Right cardiac atrium (tissue), 5 donors: Measurements from ENCODE around the gene KRT2. TPM values are rescaled to one million over a fixed set of nuclear protein-coding genes. Genes with fewer than 3 reads are reported as not detected.
"Not testable (repeated sequence)": the region's sequence is repeated elsewhere in the genome, so short reads cannot be mapped to it uniquely, and the experiment has no call there.

Source experiments
- ATAC-seq, 2 donors: fragments of 200-7000 bp; cut with Tn5 transposase; one replicate each; pipeline versions ENCODE4 v1.8.0 to v1.9.1; 2020; ENCODE audit warnings: moderate library complexity in 2 of 2, mild to moderate bottlenecking in 1 of 2
- DNase-seq, 3 donors: peaks; one replicate each; pipeline ENCODE4 v3.0.0-alpha.2; 2020
- H3K27ac ChIP-seq: one replicate; pipeline ENCODE4 v1.5.1; 2013; ENCODE audit warnings: mild to moderate bottlenecking, low read length, control low read depth, moderate library complexity
- H3K27me3 ChIP-seq: one replicate; pipeline ENCODE4 v1.6.1; 2013; ENCODE audit not compliant: control insufficient read depth, insufficient read depth
- H3K4me1 ChIP-seq: one replicate; pipeline ENCODE4 v1.6.1; 2013; ENCODE audit warnings: low read length; ENCODE audit not compliant: control insufficient read depth, insufficient read depth
- H3K4me3 ChIP-seq: one replicate; pipeline ENCODE4 v1.5.1; 2013; ENCODE audit warnings: low read length, control low read depth
- H3K9me3 ChIP-seq: one replicate; pipeline ENCODE4 v1.6.1; 2013; ENCODE audit warnings: low read length; ENCODE audit not compliant: control insufficient read depth
- WGBS: extraction: QIAGEN DNeasy Blood & Tissue Kit; methylation state at CpG from one replicate; pipeline ENCODE4 v1.1.7; 2013; 5-methylcytosine and 5-hydroxymethylcytosine counted together
- intact Hi-C, 4 donors: fragments of 100-400 bp; cut with DNase I; formaldehyde crosslinking; loops; one replicate each; pipeline versions ENCODE4 v1.11.0 to v1.14.0; 2022 to 2023
- polyA plus RNA-seq: library from polyadenylated mRNA; stranded (reverse); fragments of 200-250 nt; gene quantifications from one replicate; pipeline ENCODE4 v1.2.3, GENCODE V29; 2013
- total RNA-seq, 4 donors: library from RNA; stranded (reverse); fragmentation: NEBNext Ultra II Directional; extraction: Animal tissue kit (Norgen Biotek cat#: 25700); gene quantifications; one replicate each; pipeline ENCODE4 v1.2.1, GENCODE V29; 2021
- donor health status: healthy with polysubstance abuse.
- donor health status: DM: no; HTN: yes; CAD: no.
- donor health status: DM: no; HTN: no; CAD: no.
- donor health status: DM: no; HTN: yes; CAD: no; lungs with severe emphysema.
- donor health status: DM: yes; HTN: yes; CAD: no.

Gene KRT2
- total and polyA plus RNA-seq, 5 donors: not detected

GRCh38 chr12:52674433-52674775, 22.4 kb upstream of the KRT2 start:
- WGBS: 93% methylated on average over 4 of the region's 4 CpGs
- ATAC-seq (no peak), DNase-seq (no peak)
- H3K9me3 ChIP-seq: no peaks in the 10 kb centered on the region
- no peaks in the 10 kb centered on the region for H3K4me1 ChIP-seq
- no peak overlapping the region for H3K27ac ChIP-seq
- no peak overlapping the region for H3K4me3 ChIP-seq
- H3K27me3 ChIP-seq: peaks cover 4% of the 10 kb centered on the region
- intact Hi-C loops: no loop called here

GRCh38 chr12:52673713-52674432, 21.9 kb upstream of the KRT2 start:
- no peak for ATAC-seq
- intact Hi-C loops: no loop called here

GRCh38 chr12:52673217-52673616, 21.2 kb upstream of the KRT2 start:
- no peaks in the 10 kb centered on the region for H3K4me1 ChIP-seq
- no peak overlapping the region for H3K27ac ChIP-seq
- no peak overlapping the region for H3K4me3 ChIP-seq
- intact Hi-C loops: no loop called here
- no peak for DNase-seq
- no peaks in the 10 kb centered on the region for H3K9me3 ChIP-seq
- peaks cover 4% of the 10 kb centered on the region for H3K27me3 ChIP-seq
- ATAC-seq: no peak
- WGBS: 61% methylated on average over 5 of the region's 5 CpGs

More at GRCh38 chr12:52673713-52674432, 21.9 kb upstream of the KRT2 start:
- no peaks in the 10 kb centered on the region for H3K4me1 ChIP-seq
- no peak overlapping the region for H3K27ac ChIP-seq
- H3K4me3 ChIP-seq: no peak overlapping the region
- no peak for DNase-seq
- 72% methylated on average over 3 of the region's 3 CpGs for WGBS
- H3K27me3 ChIP-seq: peaks cover 4% of the 10 kb centered on the region
- no peaks in the 10 kb centered on the region for H3K9me3 ChIP-seq

GRCh38 chr12:52672321-52672933, 20.4 kb upstream of the KRT2 start:
- ATAC-seq (no peak), DNase-seq (no peak)
- no peak overlapping the region for H3K27ac ChIP-seq
- no peaks in the 10 kb centered on the region for H3K9me3 ChIP-seq
- intact Hi-C loops: no loop called here
- no peak overlapping the region for H3K4me3 ChIP-seq
- peaks cover 4% of the 10 kb centered on the region for H3K27me3 ChIP-seq
- H3K4me1 ChIP-seq: no peaks in the 10 kb centered on the region
- WGBS: 54% methylated on average over 2 of the region's 2 CpGs

GRCh38 chr12:52670961-52671360, 18.9 kb upstream of the KRT2 start:
- intact Hi-C loops: no loop called here
- no peak overlapping the region for H3K4me3 ChIP-seq
- peaks cover 4% of the 10 kb centered on the region for H3K27me3 ChIP-seq
- 86% methylated on average over 3 of the region's 3 CpGs for WGBS
- H3K27ac ChIP-seq: no peak overlapping the region
- no peaks in the 10 kb centered on the region for H3K4me1 ChIP-seq
- no peak for ATAC-seq
- no peak for DNase-seq
- H3K9me3 ChIP-seq: no peaks in the 10 kb centered on the region

- Histone ChIP-seq H3K4me1 (no peaks in the 10 kb centered on the region), H3K27ac (no peak overlapping the region), H3K9me3 (no peaks in the 10 kb centered on the region), H3K4me3 (no peak overlapping the region), H3K27me3 (peaks cover 4% of the 10 kb centered on the region)
- 83% methylated on average over 4 of the region's 4 CpGs for WGBS
- no peak for ATAC-seq
- intact Hi-C loops: no loop called here
- no peak for DNase-seq
Observed at GRCh38 chr12:52670506-52670905, 18.5 kb upstream of the KRT2 start.

GRCh38 chr12:52669941-52670340, 17.9 kb upstream of the KRT2 start:
- H3K4me1 ChIP-seq, DNase-seq, H3K9me3 ChIP-seq, H3K27me3 ChIP-seq, H3K27ac ChIP-seq, ATAC-seq, H3K4me3 ChIP-seq: not testable (repeated sequence)
- WGBS: 77% methylated on average over 3 of the region's 3 CpGs
- intact Hi-C loops: loop anchor here in 1 of 4 donors (10.0 kb wide), 1 partner anchor 205 kb away; no protein-coding TSS in a partner anchor

- ATAC-seq (no peak), DNase-seq (no peak)
- intact Hi-C loops: loop anchor here in 1 of 4 donors (10.0 kb wide), 1 partner anchor 205 kb away; no protein-coding TSS in a partner anchor
- H3K4me3 ChIP-seq: no peak overlapping the region
- no peaks in the 10 kb centered on the region for H3K4me1 ChIP-seq
- H3K9me3 ChIP-seq: no peaks in the 10 kb centered on the region
- H3K27me3 ChIP-seq: peaks cover 4% of the 10 kb centered on the region
- H3K27ac ChIP-seq: no peak overlapping the region
Observed at GRCh38 chr12:52669426-52669825, 17.4 kb upstream of the KRT2 start.

- Histone ChIP-seq H3K27ac (no peak overlapping the region), H3K4me3 (no peak overlapping the region), H3K27me3 (peaks cover 4% of the 10 kb centered on the region), H3K4me1 (no peaks in the 10 kb centered on the region), H3K9me3 (no peaks in the 10 kb centered on the region)
- 78% methylated on average over 7 of the region's 7 CpGs for WGBS
- intact Hi-C loops: loop anchor here in 1 of 4 donors (10.0 kb wide), 1 partner anchor 207 kb away; no protein-coding TSS in a partner anchor
- DNase-seq (no peak), ATAC-seq (no peak)
Observed at GRCh38 chr12:52667931-52668330, 15.9 kb upstream of the KRT2 start.

- intact Hi-C loops: loop anchor here in 1 of 4 donors (10.0 kb wide), 1 partner anchor 207 kb away; no protein-coding TSS in a partner anchor
- Histone ChIP-seq H3K4me1 (no peaks in the 10 kb centered on the region), H3K9me3 (no peaks in the 10 kb centered on the region), H3K27ac (no peak overlapping the region), H3K4me3 (no peak overlapping the region), H3K27me3 (peaks cover 4% of the 10 kb centered on the region)
- DNase-seq (no peak), ATAC-seq (no peak)
- 66% methylated on average over 9 of the region's 9 CpGs for WGBS
Observed at GRCh38 chr12:52667509-52667908, 15.5 kb upstream of the KRT2 start.

- Histone ChIP-seq H3K27me3 (peaks cover 4% of the 10 kb centered on the region), H3K4me1 (no peaks in the 10 kb centered on the region), H3K27ac (no peak overlapping the region), H3K9me3 (no peaks in the 10 kb centered on the region), H3K4me3 (no peak overlapping the region)
- DNase-seq (no peak), ATAC-seq (no peak)
- intact Hi-C loops: loop anchor here in 1 of 4 donors (10.0 kb wide), 1 partner anchor 208 kb away; no protein-coding TSS in a partner anchor
- WGBS: 78% methylated on average over 3 of the region's 3 CpGs
Observed at GRCh38 chr12:52666471-52666870, 14.5 kb upstream of the KRT2 start.
